NT2/D1 (cell line): ENCODE results near the gene CLASP1.

Source experiments
- SUZ12 ChIP-seq: IDR thresholded peaks from 2 replicates; pipeline ENCODE4 v1.6.1; 2011; ENCODE audit not compliant: insufficient read length, insufficient read depth; ENCODE audit errors: extremely low read depth
- YY1 ChIP-seq: IDR thresholded peaks from 2 replicates; pipeline ENCODE4 v1.6.1; 2011; ENCODE audit not compliant: insufficient read length, insufficient read depth
- ZNF274 ChIP-seq: IDR thresholded peaks from 2 replicates; pipeline ENCODE4 v1.6.1; 2011; ENCODE audit warnings: mild to moderate bottlenecking, low read depth, low read length

DNA sequence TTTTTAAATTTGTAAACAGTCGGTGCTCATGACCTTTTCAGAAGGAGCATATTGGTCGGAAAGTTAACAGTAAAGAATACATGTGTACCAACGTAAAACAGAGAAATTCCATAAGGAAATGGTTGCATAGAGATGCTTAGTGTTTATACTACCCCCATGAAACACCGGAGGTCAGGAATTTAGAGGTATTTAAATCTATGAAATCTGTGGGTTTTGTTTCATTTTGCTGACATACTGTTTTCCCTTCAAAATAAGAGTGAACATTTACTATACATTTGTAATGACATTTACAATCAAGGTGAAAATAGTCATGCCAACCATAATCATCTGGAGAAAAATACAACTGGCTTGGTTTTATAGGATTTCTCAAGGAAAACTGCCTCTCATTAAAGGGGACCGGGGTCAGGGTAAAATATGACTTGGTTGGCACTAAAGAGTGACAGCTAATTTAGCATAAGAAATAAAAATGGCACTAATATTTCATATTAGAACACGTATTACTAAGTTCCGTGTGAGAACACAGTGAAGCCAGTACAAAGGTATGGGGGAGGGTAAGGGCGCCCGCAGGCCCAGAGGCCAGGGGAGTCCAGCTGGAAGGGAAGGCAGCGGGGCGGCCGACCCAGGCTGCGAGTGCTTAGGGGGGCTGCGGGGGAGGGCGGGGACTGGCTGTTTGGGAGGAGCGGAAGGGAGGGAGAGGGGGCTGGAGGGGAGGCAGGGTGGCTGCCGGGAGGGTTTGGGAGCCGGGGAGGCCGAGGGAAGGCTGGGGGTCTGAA is 119.6 kb downstream of the CLASP1 start:
- TF ChIP-seq YY1 = no peak
- TF ChIP-seq SUZ12 = no peak
- no peak for TF ChIP-seq ZNF274
